GM23248 (cell line): ENCODE results near the gene SLAMF7. TPM values are rescaled to one million over a fixed set of nuclear protein-coding genes. Genes with fewer than 3 reads are reported as not detected.

Experiments
- DNase-seq: peaks from one replicate; pipeline ENCODE4 v3.0.0-alpha.2; 2015
- H2AFZ ChIP-seq: fragments of 200-600 bp; sonication (generic); 2 replicates; pipeline ENCODE4 v1.6.1; 2016; ENCODE audit warnings: antibody characterized with exemption
- H3F3A ChIP-seq: fragments of 200-600 bp; sonication (generic); 2 replicates; pipeline ENCODE4 v1.6.1; 2016; ENCODE audit warnings: mild to moderate bottlenecking, antibody characterized with exemption, mixed run types; ENCODE audit not compliant: insufficient read depth
- H3K27ac ChIP-seq: fragments of 200-600 bp; sonication (generic); 2 replicates; pipeline ENCODE4 v1.5.1; 2016; ENCODE audit warnings: mild to moderate bottlenecking
- H3K27me3 ChIP-seq: fragments of 200-600 bp; sonication (generic); replicated peaks from 2 replicates; pipeline ENCODE4 v1.6.1; 2016; ENCODE audit warnings: mild to moderate bottlenecking; ENCODE audit not compliant: insufficient read depth
- H3K36me3 ChIP-seq: fragments of 200-600 bp; sonication (generic); 2 replicates; pipeline ENCODE4 v1.6.1; 2016; ENCODE audit warnings: low read depth, mild to moderate bottlenecking
- H3K4me1 ChIP-seq: fragments of 200-600 bp; sonication (generic); 2 replicates; pipeline ENCODE4 v1.6.1; 2016; ENCODE audit warnings: mild to moderate bottlenecking; ENCODE audit not compliant: insufficient read depth
- H3K4me2 ChIP-seq: fragments of 200-600 bp; sonication (generic); one replicate; pipeline ENCODE4 v1.6.1; 2016; ENCODE audit warnings: mild to moderate bottlenecking; ENCODE audit not compliant: unreplicated experiment
- H3K4me3 ChIP-seq: fragments of 200-600 bp; sonication (generic); 2 replicates; pipeline ENCODE4 v1.5.1; 2016; ENCODE audit warnings: mild to moderate bottlenecking
- H3K79me2 ChIP-seq: fragments of 200-600 bp; sonication (generic); 2 replicates; pipeline ENCODE4 v1.6.1; 2016; ENCODE audit warnings: mild to moderate bottlenecking; ENCODE audit not compliant: insufficient read depth
- H3K9ac ChIP-seq: fragments of 200-600 bp; sonication (generic); 2 replicates; pipeline ENCODE4 v1.6.1; 2016; ENCODE audit warnings: mild to moderate bottlenecking
- H3K9me2 ChIP-seq: fragments of 200-600 bp; sonication (generic); 2 replicates; pipeline ENCODE4 v1.6.1; 2016; ENCODE audit warnings: mixed run types, mild to moderate bottlenecking, moderate library complexity; ENCODE audit not compliant: insufficient read depth
- H3K9me3 ChIP-seq: fragments of 200-600 bp; sonication (generic); one replicate; pipeline ENCODE4 v1.6.1; 2017; ENCODE audit warnings: low read depth
- H4K20me1 ChIP-seq: fragments of 200-600 bp; sonication (generic); 2 replicates; pipeline ENCODE4 v1.6.0; 2016; ENCODE audit not compliant: insufficient read depth
- EZH2 ChIP-seq: fragments of 200-600 bp; sonication (generic); IDR thresholded peaks from 2 replicates; pipeline ENCODE4 v1.6.1; 2018; ENCODE audit warnings: antibody characterized with exemption, mild to moderate bottlenecking; ENCODE audit not compliant: insufficient read depth, poor library complexity, severe bottlenecking
- EZH2phosphoT487 ChIP-seq: fragments of 200-600 bp; sonication (generic); IDR thresholded peaks from 2 replicates; pipeline ENCODE4 v1.6.1; 2018; ENCODE audit warnings: antibody characterized with exemption, moderate library complexity, mild to moderate bottlenecking, low read depth; ENCODE audit not compliant: insufficient read depth
- WGBS, 2 experiments: methylation state at CpG; one replicate each; pipeline ENCODE4 v1.1.6; 2015 to 2017; ENCODE audit warnings: low lambda C conversion rate in 2 of 2, low coverage in 1 of 2; ENCODE audit errors: missing lambda C conversion rate in 2 of 2; 5-methylcytosine and 5-hydroxymethylcytosine counted together
- in situ Hi-C: fragments of 300-500 bp; cut with MboI; formaldehyde crosslinking; loops from 2 replicates; pipeline ENCODE4 v1.15.0; 2020
- polyA plus RNA-seq: library from polyadenylated mRNA; unstranded; fragments of >200 nt; fragmentation: Nextera tagmentation; extraction: Ambion mirVana; gene quantifications from 2 replicates; pipeline ENCODE4 v1.2.1, GENCODE V29; 2016
- total RNA-seq: library from RNA; depleted of rRNA; stranded (reverse); fragments of >200 nt; shearing (Covaris generic); gene quantifications from 2 replicates; pipeline ENCODE4 v1.2.3, GENCODE V29; 2014

Gene SLAMF7
- total and polyA plus RNA-seq, 2 experiments from 2014 or later: not detected

DNA sequence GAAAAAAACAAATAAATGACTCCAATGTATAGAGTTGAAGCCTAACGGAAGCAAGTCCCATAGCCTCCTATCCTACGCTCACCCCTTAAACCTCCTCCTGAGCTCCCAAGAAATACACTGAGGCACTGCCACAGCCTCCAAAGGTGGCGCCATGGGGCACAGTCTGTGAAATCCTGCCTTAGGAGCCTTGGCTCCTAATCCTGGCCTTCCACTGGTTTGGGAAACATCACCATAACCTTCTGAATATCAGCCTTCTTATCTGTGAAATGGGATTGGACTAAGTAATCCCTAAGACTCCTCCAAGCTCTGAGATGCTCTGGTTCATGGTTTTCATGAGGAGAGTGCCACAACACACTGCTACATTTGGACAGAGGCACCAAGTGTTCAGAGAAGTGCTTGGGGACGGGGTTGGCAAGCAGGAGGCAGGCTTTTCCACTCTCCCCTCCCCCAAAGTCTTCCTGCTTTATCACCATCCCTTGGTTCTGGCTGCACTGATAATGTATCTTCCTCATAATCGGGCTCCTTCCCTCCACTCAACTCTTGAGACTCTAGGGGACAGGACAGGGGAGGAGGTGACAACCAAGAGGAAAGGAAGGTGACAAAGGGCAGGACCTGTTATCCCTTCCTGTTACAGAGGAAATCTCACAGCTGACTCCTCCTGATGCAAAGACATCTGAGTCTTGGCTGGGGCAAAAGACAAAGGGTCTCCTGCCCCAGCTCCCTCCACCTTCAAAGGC lies 2.7 kb downstream of the SLAMF7 start:
- H2AFZ ChIP-seq: no peak overlapping the region
- no peaks in the 10 kb centered on the region for H3K4me1 ChIP-seq
- no peaks in the 10 kb centered on the region for H3K9me3 ChIP-seq
- no peak for DNase-seq
- H3F3A ChIP-seq: no peaks in the 10 kb centered on the region
- no peaks in the 10 kb centered on the region for H3K9me2 ChIP-seq
- no peak overlapping the region for H3K9ac ChIP-seq
- WGBS, 2 experiments: 24 to 33% methylated on average over 5 of the region's 5 CpGs
- H4K20me1 ChIP-seq: no peaks in the 10 kb centered on the region
- no peak for TF ChIP-seq EZH2
- TF ChIP-seq EZH2phosphoT487: no peak
- no peak overlapping the region for H3K27ac ChIP-seq
- no peaks in the 10 kb centered on the region for H3K79me2 ChIP-seq
- no peaks in the 10 kb centered on the region; the same call in 1 of the 2 replicates for H3K27me3 ChIP-seq
- no peak overlapping the region for H3K4me2 ChIP-seq
- H3K36me3 ChIP-seq: no peaks in the 10 kb centered on the region
- H3K4me3 ChIP-seq: no peak overlapping the region
- in situ Hi-C loops: no loop called here

DNA sequence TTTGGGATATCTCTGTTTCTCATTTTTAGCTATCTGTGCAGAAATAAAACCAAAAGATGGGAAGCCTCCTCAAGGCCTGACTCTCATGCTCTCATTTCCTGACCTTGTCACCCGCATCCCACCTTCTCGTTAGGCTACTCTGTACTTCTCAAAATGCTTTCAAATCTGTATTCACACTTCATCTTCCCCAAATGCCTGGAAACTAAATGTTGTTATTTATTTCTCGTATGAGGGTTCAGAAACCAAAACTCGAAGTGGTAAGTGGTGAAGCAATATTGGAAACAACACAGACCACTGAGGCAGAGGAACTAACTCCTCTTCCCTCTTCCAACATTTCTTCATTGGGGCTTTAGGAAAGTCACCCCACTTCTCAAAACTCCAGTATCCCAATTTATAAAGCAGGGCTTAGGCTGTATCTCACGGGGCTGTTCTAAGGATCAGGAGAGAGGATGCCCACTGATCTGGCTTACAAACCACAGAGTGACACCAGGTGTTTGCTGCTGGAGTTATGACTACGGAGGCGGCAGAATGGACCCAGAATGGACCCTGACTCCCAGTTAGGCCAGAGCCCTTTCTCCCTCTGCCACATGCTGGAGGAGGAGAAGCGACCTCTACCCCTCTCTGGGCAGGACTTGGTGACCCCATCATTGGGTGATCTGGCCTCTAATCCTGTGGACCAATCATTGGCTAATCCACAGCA lies 3.5 kb downstream of the SLAMF7 start:
- H3K4me2 ChIP-seq: no peak overlapping the region
- H3K27ac ChIP-seq: no peak overlapping the region
- no peaks in the 10 kb centered on the region; the same call in 1 of the 2 replicates for H3K27me3 ChIP-seq
- H3K4me3 ChIP-seq: no peak overlapping the region
- no peaks in the 10 kb centered on the region for H3K79me2 ChIP-seq
- TF ChIP-seq EZH2: no peak
- TF ChIP-seq EZH2phosphoT487: no peak
- H3F3A ChIP-seq: no peaks in the 10 kb centered on the region
- no peaks in the 10 kb centered on the region for H3K4me1 ChIP-seq
- no peak overlapping the region for H2AFZ ChIP-seq
- H4K20me1 ChIP-seq: no peaks in the 10 kb centered on the region
- 23 to 29% methylated on average over 8 of the region's 8 CpGs for WGBS, 2 experiments
- H3K36me3 ChIP-seq: no peaks in the 10 kb centered on the region
- no peak for DNase-seq
- H3K9me3 ChIP-seq: no peaks in the 10 kb centered on the region
- H3K9me2 ChIP-seq: no peaks in the 10 kb centered on the region
- in situ Hi-C loops: no loop called here
- no peak overlapping the region for H3K9ac ChIP-seq

DNA sequence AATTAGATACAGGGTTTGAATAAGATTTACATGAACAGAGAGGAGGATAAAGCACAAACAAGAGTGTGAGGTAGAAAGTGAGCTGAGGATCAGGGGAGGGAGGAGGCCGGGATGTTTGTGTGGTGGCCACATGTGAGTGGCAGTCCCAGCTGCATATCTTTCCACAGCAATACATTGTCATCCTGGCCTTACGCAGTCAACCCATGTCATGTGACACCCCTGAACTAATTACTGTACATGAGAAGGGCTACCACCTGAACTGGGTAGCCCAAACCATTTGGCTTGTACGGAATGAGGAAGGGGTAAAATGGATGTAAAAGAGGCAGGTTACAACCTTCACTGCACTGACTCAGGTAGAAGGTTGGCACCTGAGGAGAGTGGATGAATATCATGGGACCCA lies 4.2 kb downstream of the SLAMF7 start:
- Histone ChIP-seq H2AFZ (no peak overlapping the region), H3K79me2 (no peaks in the 10 kb centered on the region), H3K27ac (no peak overlapping the region), H3K9ac (no peak overlapping the region), H3K4me1 (no peaks in the 10 kb centered on the region), H3K36me3 (no peaks in the 10 kb centered on the region), H3K4me2 (no peak overlapping the region), H3K9me3 (no peaks in the 10 kb centered on the region), H3F3A (no peaks in the 10 kb centered on the region), H3K4me3 (no peak overlapping the region), H3K9me2 (no peaks in the 10 kb centered on the region), H4K20me1 (no peaks in the 10 kb centered on the region), H3K27me3 (no peaks in the 10 kb centered on the region; the same call in 1 of the 2 replicates)
- in situ Hi-C loops: no loop called here
- WGBS, 2 experiments: 21 to 24% methylated on average over 3 of the region's 3 CpGs
- no peak for DNase-seq
- TF ChIP-seq EZH2phosphoT487: no peak
- TF ChIP-seq EZH2: no peak

DNA sequence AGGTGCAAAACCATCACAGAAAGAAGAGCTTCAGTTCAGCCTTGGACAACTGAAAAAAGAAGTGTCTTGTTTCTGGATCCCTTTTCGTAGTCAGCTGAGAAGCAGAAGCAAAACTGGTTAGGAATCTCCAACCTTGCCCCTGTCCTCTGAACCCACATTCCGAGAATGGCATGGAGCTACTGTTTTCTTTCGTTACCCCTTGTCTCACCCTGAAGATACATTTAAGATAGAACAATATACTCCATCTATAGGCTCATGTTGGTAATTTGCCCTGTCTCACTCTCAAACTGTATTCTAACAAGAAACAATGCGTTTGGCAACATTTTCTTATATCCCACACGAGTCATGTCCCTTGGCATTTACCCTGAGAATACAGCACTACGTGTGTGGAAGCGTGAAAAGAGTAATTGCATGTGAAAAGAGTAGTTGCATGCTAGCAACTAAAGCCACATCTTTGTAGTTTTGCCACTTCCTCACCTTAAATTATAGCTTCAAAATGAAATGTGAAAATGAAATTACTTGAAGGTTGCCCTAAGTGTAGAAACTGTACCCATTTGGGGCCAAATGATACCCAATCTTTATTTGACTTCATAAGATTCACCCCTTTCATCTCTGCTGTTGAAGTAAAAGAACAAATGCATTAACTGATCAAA lies 5.3 kb downstream of the SLAMF7 start:
- Histone ChIP-seq H3F3A (no peaks in the 10 kb centered on the region), H3K9me3 (no peaks in the 10 kb centered on the region), H3K9me2 (no peaks in the 10 kb centered on the region), H3K79me2 (no peaks in the 10 kb centered on the region), H3K4me1 (no peaks in the 10 kb centered on the region), H3K36me3 (no peaks in the 10 kb centered on the region), H2AFZ (no peak overlapping the region), H3K27me3 (no peaks in the 10 kb centered on the region; the same call in 1 of the 2 replicates), H4K20me1 (no peaks in the 10 kb centered on the region), H3K27ac (no peak overlapping the region), H3K4me3 (no peak overlapping the region), H3K4me2 (no peak overlapping the region), H3K9ac (no peak overlapping the region)
- in situ Hi-C loops: no loop called here
- WGBS, 2 experiments: 12 to 15% methylated on average over 7 of the region's 7 CpGs
- TF ChIP-seq EZH2phosphoT487: no peak
- TF ChIP-seq EZH2: no peak
- DNase-seq: no peak
